MCF 10A (cell line): ENCODE measurements around the gene COL23A1. TPM values are rescaled to one million over a fixed set of nuclear protein-coding genes. Genes with fewer than 3 reads are reported as not detected.

Experiments
- BruUV-seq: library from RNA; stranded (reverse); fragments of 400-500 nt; replicated peaks from 2 replicates; lab custom pipeline; 2021; lab: Mats Ljungman, UMichigan
- CTCF ChIA-PET: fragments of 300-600 bp; sonication (Branson Sonifier 250); formaldehyde crosslinking; extraction: SDS; loops from one replicate; lab custom pipeline; 2021; ENCODE audit warnings: antibody characterized with exemption, inconsistent platforms; lab: Yijun Ruan, JAX
- POLR2A ChIA-PET: fragments of 300-600, 350-650 bp; sonication (Branson Sonifier 250); formaldehyde crosslinking; extraction: SDS; loops from one replicate; lab custom pipeline; 2020; ENCODE audit warnings: antibody characterized with exemption, inconsistent platforms; lab: Yijun Ruan, JAX
- DNase-seq: peaks from one replicate; pipeline ENCODE4 v3.0.0-alpha.2; 2018; ENCODE audit not compliant: unreplicated experiment
- H3K27ac Mint-ChIP-seq: one replicate; pipeline ENCODE4 v1.8.0; 2022; ENCODE audit warnings: mild to moderate bottlenecking, low read depth, mixed read lengths; ENCODE audit not compliant: unreplicated experiment
- H3K27me3 Mint-ChIP-seq: one replicate; pipeline ENCODE4 v1.8.0; 2022; ENCODE audit warnings: mixed read lengths; ENCODE audit not compliant: insufficient read depth, unreplicated experiment
- H3K36me3 Mint-ChIP-seq: one replicate; pipeline ENCODE4 v1.8.0; 2022; ENCODE audit warnings: mild to moderate bottlenecking, moderate library complexity, mixed read lengths; ENCODE audit not compliant: insufficient read depth, unreplicated experiment
- H3K4me1 Mint-ChIP-seq: one replicate; pipeline ENCODE4 v1.8.0; 2022; ENCODE audit warnings: mixed read lengths; ENCODE audit not compliant: insufficient read depth, unreplicated experiment
- H3K4me3 Mint-ChIP-seq: one replicate; pipeline ENCODE4 v1.8.0; 2022; ENCODE audit warnings: mild to moderate bottlenecking, moderate library complexity, mixed read lengths; ENCODE audit not compliant: unreplicated experiment
- H3K9me3 Mint-ChIP-seq: one replicate; pipeline ENCODE4 v1.8.0; 2022; ENCODE audit warnings: mixed read lengths; ENCODE audit not compliant: unreplicated experiment
- intact Hi-C: fragments of 100-400 bp; cut with micrococcal nuclease; formaldehyde crosslinking; loops from 2 replicates; pipeline ENCODE4 v1.14.1; 2022
- total RNA-seq: library from RNA; stranded (reverse); gene quantifications from 2 replicates; pipeline ENCODE4 v1.2.3, GENCODE V29; 2022
- TF ChIP-seq, protein P1 (sequence below): fragments of 200-600 bp; IDR thresholded peaks from one replicate; pipeline ENCODE4 v1.8.0; 2022; ENCODE audit warnings: antibody characterized with exemption, mild to moderate bottlenecking; ENCODE audit not compliant: unreplicated experiment

COL23A1 gene
- total RNA-seq, 1 experiment from 2014 or later, result not detected

- ChIA-PET CTCF (interaction anchor here (0.6 to 15.0 kb wide), 38 partner anchors 9 to 1210 kb away, joined by 3 to 266 read pairs (median 3); no protein-coding TSS in a partner anchor), POLR2A (interaction anchor here (0.7 to 1.4 kb wide), 4 partner anchors 68 to 447 kb away, joined by 3 to 5 read pairs (median 4); partner anchors contain the start of gene ZNF354A)
- Mint-ChIP-seq H3K27ac (no peak overlapping the region), H3K4me1 (peaks cover 34% of the 10 kb centered on the region), H3K9me3 (peaks cover 12% of the 10 kb centered on the region), H3K36me3 (no peaks in the 10 kb centered on the region), H3K4me3 (no peak overlapping the region), H3K27me3 (no peaks in the 10 kb centered on the region)
- no TSS peak for BruUV-seq
- TF ChIP-seq, protein P1, sequence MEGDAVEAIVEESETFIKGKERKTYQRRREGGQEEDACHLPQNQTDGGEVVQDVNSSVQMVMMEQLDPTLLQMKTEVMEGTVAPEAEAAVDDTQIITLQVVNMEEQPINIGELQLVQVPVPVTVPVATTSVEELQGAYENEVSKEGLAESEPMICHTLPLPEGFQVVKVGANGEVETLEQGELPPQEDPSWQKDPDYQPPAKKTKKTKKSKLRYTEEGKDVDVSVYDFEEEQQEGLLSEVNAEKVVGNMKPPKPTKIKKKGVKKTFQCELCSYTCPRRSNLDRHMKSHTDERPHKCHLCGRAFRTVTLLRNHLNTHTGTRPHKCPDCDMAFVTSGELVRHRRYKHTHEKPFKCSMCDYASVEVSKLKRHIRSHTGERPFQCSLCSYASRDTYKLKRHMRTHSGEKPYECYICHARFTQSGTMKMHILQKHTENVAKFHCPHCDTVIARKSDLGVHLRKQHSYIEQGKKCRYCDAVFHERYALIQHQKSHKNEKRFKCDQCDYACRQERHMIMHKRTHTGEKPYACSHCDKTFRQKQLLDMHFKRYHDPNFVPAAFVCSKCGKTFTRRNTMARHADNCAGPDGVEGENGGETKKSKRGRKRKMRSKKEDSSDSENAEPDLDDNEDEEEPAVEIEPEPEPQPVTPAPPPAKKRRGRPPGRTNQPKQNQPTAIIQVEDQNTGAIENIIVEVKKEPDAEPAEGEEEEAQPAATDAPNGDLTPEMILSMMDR, result no peak
- DNase-seq, result no peak
- intact Hi-C loops, result no loop called here
These were observed 306.7 kb downstream of the COL23A1 start for GRCh38 chr5:178283520-178283919.

DNA sequence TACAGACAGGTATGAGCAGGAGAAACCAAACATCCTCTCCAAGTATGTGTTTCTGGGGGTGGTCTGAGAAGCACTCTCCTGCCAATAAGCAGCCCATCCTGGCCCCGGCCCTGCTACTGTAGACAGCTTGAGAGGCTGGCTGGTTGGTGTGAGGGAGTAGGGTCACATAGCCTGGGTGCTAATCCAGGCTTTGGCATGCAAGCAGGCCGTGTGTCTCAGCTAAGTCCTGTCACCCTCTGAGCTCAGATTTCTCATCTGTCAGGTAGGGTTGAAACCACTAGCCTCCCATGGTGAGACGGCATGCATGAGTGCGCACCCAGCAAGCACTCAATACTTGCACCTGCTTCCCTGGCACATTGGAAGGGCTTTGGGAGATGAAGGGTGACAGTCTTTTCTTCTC, 307.8 kb downstream of the COL23A1 start:
- no TSS peak for BruUV-seq
- H3K36me3 Mint-ChIP-seq, result no peaks in the 10 kb centered on the region
- TF ChIP-seq, protein P1, result no peak
- DNase-seq, result no peak
- peaks cover 12% of the 10 kb centered on the region for H3K9me3 Mint-ChIP-seq
- CTCF ChIA-PET, result interaction anchor here (0.6 to 15.0 kb wide), 7 partner anchors 11 to 448 kb away, joined by 3 to 266 read pairs (median 4); partner anchors contain the start of gene ZNF354A
- H3K27me3 Mint-ChIP-seq, result no peaks in the 10 kb centered on the region
- POLR2A ChIA-PET, result no interaction called here
- H3K4me3 Mint-ChIP-seq, result no peak overlapping the region
- H3K4me1 Mint-ChIP-seq, result peaks cover 31% of the 10 kb centered on the region
- H3K27ac Mint-ChIP-seq, result no peak overlapping the region
- intact Hi-C loops, result no loop called here

GRCh38 chr5:178281331-178281730, 308.9 kb downstream of the COL23A1 start:
- intact Hi-C loops, result loop anchor here (2.0 kb wide), 2 partner anchors 47 to 505 kb away; no protein-coding TSS in a partner anchor
- peak; percentile 27 for DNase-seq
- ChIA-PET CTCF (interaction anchor here (0.6 to 15.0 kb wide), 17 partner anchors 10 to 1200 kb away, joined by 3 to 266 read pairs (median 3); partner anchors contain the start of genes COL23A1 and ZNF354A), POLR2A (interaction anchor here (0.7 to 1.1 kb wide), 3 partner anchors 215 to 449 kb away, joined by 3 to 4 read pairs (median 3); partner anchors contain the start of gene ZNF354A)
- no TSS peak for BruUV-seq
- H3K36me3 Mint-ChIP-seq, result no peaks in the 10 kb centered on the region
- TF ChIP-seq, protein P1, result no peak
- no peak overlapping the region for H3K4me3 Mint-ChIP-seq
- peaks cover 30% of the 10 kb centered on the region for H3K4me1 Mint-ChIP-seq
- H3K27ac Mint-ChIP-seq, result no peak overlapping the region
- H3K9me3 Mint-ChIP-seq, result peaks cover 12% of the 10 kb centered on the region
- H3K27me3 Mint-ChIP-seq, result no peaks in the 10 kb centered on the region

DNA sequence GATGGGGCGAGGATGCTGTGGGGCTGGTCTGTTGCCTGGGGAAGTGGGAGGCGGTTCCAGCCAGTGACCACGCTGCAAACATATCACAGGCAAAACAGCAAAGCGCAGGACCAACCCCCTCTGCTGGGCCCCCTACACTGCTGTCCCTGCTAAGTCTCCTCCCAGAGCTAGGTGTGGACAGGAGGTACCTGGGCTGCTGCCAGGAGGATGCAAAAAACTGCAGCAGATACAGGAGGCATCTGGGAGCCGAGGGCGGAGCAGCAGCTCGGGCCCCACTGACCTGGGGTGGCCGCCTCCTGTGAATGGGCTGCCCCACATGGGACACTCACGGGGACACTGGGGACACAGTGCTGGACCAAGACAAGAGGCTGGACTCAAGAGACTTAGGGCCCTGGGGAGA, 309.6 kb downstream of the COL23A1 start:
- H3K27ac Mint-ChIP-seq, result no peak overlapping the region

More for the DNA sequence above, 309.6 kb downstream of the COL23A1 start:
- POLR2A ChIA-PET, result interaction anchor here (0.7 to 1.5 kb wide), 5 partner anchors 270 to 450 kb away, joined by 3 to 4 read pairs (median 3); partner anchors contain the start of gene ZNF354A
- Mint-ChIP-seq H3K4me1 (peaks cover 30% of the 10 kb centered on the region), H3K4me3 (no peak overlapping the region), H3K27me3 (no peaks in the 10 kb centered on the region), H3K36me3 (no peaks in the 10 kb centered on the region), H3K9me3 (peaks cover 12% of the 10 kb centered on the region)
- CTCF ChIA-PET, result interaction anchor here (0.6 to 15.0 kb wide), 39 partner anchors 8 to 1350 kb away, joined by 3 to 266 read pairs (median 4); partner anchors contain the start of genes COL23A1 and ZNF354A
- peak; percentile 11 for DNase-seq
- TF ChIP-seq, protein P1, result no peak
- BruUV-seq, result no TSS peak
- intact Hi-C loops, result loop anchor here (1.0 to 2.0 kb wide), 5 partner anchors 46 to 559 kb away; partner anchors contain the start of gene ZNF354A
